Body of pancreas (tissue), 4 donors: ENCODE results near the gene PRKAA1.

Experiments
- CTCF ChIP-seq, 7 experiments: fragments of 450-650 bp in 4 of 7; fragments of 200-600 bp in 3 of 7; sonication (generic) in 3 of 7; IDR thresholded peaks; one replicate each; pipeline ENCODE4 v1.5.1; 2016 to 2019; ENCODE audit warnings: antibody characterized with exemption in 7 of 7
- POLR2A ChIP-seq, 3 donors: fragments of 450-650 bp; IDR thresholded peaks; one replicate each; pipeline ENCODE4 v1.6.1; 2016; ENCODE audit warnings: antibody characterized with exemption in 3 of 3, mild to moderate bottlenecking in 2 of 3

GRCh38 chr5:40846371-40846770, 48.2 kb upstream of the PRKAA1 start:
- TF ChIP-seq CTCF (IDR thresholded peaks at IDR 0.05), result no peak
- TF ChIP-seq POLR2A (IDR thresholded peaks at IDR 0.05), result no peak
